ENCODE data around the gene TP53INP2. TPM values are rescaled to one million over a fixed set of nuclear protein-coding genes. Genes with fewer than 3 reads are reported as not detected.

The TP53INP2 gene
- total and polyA plus RNA-seq, 2 of the 8 experiments (the other 6 are each of a cell fraction or from before 2014, with no cell fraction given): 2.4 to 4.8 TPM

- TF ChIP-seq POLR2AphosphoS5 (IDR thresholded peaks at IDR 0.05; ENCODE audit: low read depth, low read length): peak; percentile 44; the same call in 1 of the 2 replicates
- no peak for TF ChIP-seq KDM4A (IDR thresholded peaks at IDR 0.05; ENCODE audit: low read depth, low read length, severe bottlenecking)
- peak; percentile 92 for TF ChIP-seq CREB1 (IDR thresholded peaks at IDR 0.05)
- no peak for TF ChIP-seq CBX5 (IDR thresholded peaks at IDR 0.05; ENCODE audit: low read depth, low read length)
- TF ChIP-seq BRCA1 (IDR thresholded peaks at IDR 0.05; ENCODE audit: low read depth, low read length): no peak
- TF ChIP-seq POU5F1 (IDR thresholded peaks at IDR 0.05; ENCODE audit: low read depth, low read length): no peak
- TF ChIP-seq ATF2 (IDR thresholded peaks at IDR 0.05; ENCODE audit: low read length): peak; percentile 48; the same call in 1 of the 2 replicates
- TF ChIP-seq CHD7 (IDR thresholded peaks at IDR 0.05; ENCODE audit: insufficient replicate concordance, low read length): no peak
Measured at GRCh38 chr20:34704177-34705007, at the start of gene TP53INP2 (continued).
